Sigmoid colon (tissue), 7 donors: Measurements from ENCODE around the gene NTRK3. TPM values are rescaled to one million over a fixed set of nuclear protein-coding genes. Genes with fewer than 3 reads are reported as not detected.
"Not testable (repeated sequence)": the region's sequence is repeated elsewhere in the genome, so short reads cannot be mapped to it uniquely, and the experiment has no call there.

Experiments used
- DNase-seq: peaks from one replicate; pipeline ENCODE4 v3.0.0-alpha.2; 2019
- H3K27ac ChIP-seq, 4 donors: fragments of 200-600 bp; sonication (generic); one replicate each; pipeline ENCODE4 v1.5.1; 2016 to 2019; ENCODE audit warnings: mild to moderate bottlenecking in 1 of 4
- H3K27me3 ChIP-seq, 3 donors: fragments of 200-600 bp; sonication (generic); one replicate each; pipeline ENCODE4 v1.5.1; 2019; ENCODE audit warnings: mild to moderate bottlenecking in 1 of 3
- H3K36me3 ChIP-seq, 4 donors: fragments of 200-600 bp; sonication (generic); one replicate each; pipeline ENCODE4 v1.5.1; 2016 to 2019
- H3K4me1 ChIP-seq, 4 donors: fragments of 200-600 bp; sonication (generic); one replicate each; pipeline ENCODE4 v1.5.1; 2017 to 2019
- H3K4me3 ChIP-seq, 4 donors: fragments of 200-600 bp; sonication (generic); one replicate each; pipeline ENCODE4 v1.5.1; 2017 to 2019; ENCODE audit warnings: mild to moderate bottlenecking in 2 of 4, moderate library complexity in 1 of 4
- H3K9me3 ChIP-seq, 4 donors: fragments of 200-600 bp in 3 of 4; sonication (generic) in 3 of 4; one replicate each; pipeline versions ENCODE4 v1.5.1 to v1.6.1; 2013 to 2019
- EP300 ChIP-seq, 4 donors: sonication (generic); formaldehyde crosslinking; IDR thresholded peaks; one replicate each; pipeline ENCODE4 v1.6.1; 2017; ENCODE audit warnings: antibody characterized with exemption in 4 of 4
- POLR2A ChIP-seq, 2 donors: fragments of 450-650 bp; IDR thresholded peaks; one replicate each; pipeline ENCODE4 v1.6.1; 2016; ENCODE audit warnings: antibody characterized with exemption in 2 of 2, mild to moderate bottlenecking in 2 of 2, moderate library complexity in 2 of 2
- POLR2AphosphoS5 ChIP-seq, 4 donors: sonication (generic); formaldehyde crosslinking; IDR thresholded peaks; one replicate each; pipeline ENCODE4 v1.6.1; 2017; ENCODE audit warnings: antibody characterized with exemption in 4 of 4
- WGBS, 2 donors: extraction: QIAGEN DNeasy Blood & Tissue Kit; methylation state at CpG; one replicate each; pipeline ENCODE4 v1.1.7; 2013; 5-methylcytosine and 5-hydroxymethylcytosine counted together
- intact Hi-C: fragments of 100-400 bp; cut with DNase I; formaldehyde crosslinking; loops from one replicate; pipeline ENCODE4 v1.15.1; 2023
- polyA plus RNA-seq, 3 donors: library from polyadenylated mRNA; stranded (reverse); fragments of 200-250 nt; gene quantifications; one replicate each; pipeline ENCODE4 v1.2.3, GENCODE V29; 2013
- total RNA-seq, 4 donors: library from RNA; depleted of rRNA; stranded (reverse); fragments of >200 nt; gene quantifications; one replicate each; pipeline ENCODE4 v1.1.0, GENCODE V29; 2016
- TF ChIP-seq, protein P1 (sequence below), 4 experiments: fragments of 450-650 bp in 3 of 4; fragments of 200-600 bp in 1 of 4; IDR thresholded peaks; one replicate each; pipeline ENCODE4 v1.5.1; 2016 to 2019; ENCODE audit warnings: antibody characterized with exemption in 4 of 4, mild to moderate bottlenecking in 3 of 4, moderate library complexity in 2 of 4
- donor health status: healthy with polysubstance abuse.
- donor health status: Bipolar disorder and iron deficiency.
- donor health status: healthy.

Gene NTRK3
- total and polyA plus RNA-seq, 7 donors: 1.1 to 13.0 (median 3.6) TPM; not detected in 2

DNA sequence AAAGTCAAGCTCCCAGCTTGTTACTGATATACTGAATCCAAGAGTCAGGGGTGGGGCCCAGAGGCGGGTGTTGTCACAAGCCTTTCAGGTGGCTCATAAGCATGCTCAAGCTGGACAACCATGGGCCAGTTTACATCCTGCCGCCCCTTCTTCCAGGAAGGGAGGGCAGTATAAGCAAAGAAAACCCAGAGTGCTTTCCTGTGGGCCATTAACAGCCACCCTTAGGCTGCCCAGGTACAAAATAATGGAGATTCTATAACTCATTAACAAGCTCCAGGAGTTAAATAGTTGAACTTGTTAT, 183.2 kb downstream of the NTRK3 start:
- H3K36me3 ChIP-seq: no peaks in the 10 kb centered on the region
- intact Hi-C loops: no loop called here
- no peak for TF ChIP-seq EP300 (IDR thresholded peaks at IDR 0.05)
- no peak for TF ChIP-seq POLR2A (IDR thresholded peaks at IDR 0.05)
- TF ChIP-seq POLR2AphosphoS5 (IDR thresholded peaks at IDR 0.05): no peak
- TF ChIP-seq, protein P1, sequence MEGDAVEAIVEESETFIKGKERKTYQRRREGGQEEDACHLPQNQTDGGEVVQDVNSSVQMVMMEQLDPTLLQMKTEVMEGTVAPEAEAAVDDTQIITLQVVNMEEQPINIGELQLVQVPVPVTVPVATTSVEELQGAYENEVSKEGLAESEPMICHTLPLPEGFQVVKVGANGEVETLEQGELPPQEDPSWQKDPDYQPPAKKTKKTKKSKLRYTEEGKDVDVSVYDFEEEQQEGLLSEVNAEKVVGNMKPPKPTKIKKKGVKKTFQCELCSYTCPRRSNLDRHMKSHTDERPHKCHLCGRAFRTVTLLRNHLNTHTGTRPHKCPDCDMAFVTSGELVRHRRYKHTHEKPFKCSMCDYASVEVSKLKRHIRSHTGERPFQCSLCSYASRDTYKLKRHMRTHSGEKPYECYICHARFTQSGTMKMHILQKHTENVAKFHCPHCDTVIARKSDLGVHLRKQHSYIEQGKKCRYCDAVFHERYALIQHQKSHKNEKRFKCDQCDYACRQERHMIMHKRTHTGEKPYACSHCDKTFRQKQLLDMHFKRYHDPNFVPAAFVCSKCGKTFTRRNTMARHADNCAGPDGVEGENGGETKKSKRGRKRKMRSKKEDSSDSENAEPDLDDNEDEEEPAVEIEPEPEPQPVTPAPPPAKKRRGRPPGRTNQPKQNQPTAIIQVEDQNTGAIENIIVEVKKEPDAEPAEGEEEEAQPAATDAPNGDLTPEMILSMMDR (IDR thresholded peaks at IDR 0.05): no peak
- H3K27me3 ChIP-seq: no peaks in the 10 kb centered on the region
- no peak overlapping the region for H3K4me3 ChIP-seq
- H3K27ac ChIP-seq: no peak overlapping the region
- no peak for DNase-seq
- 20 to 48% methylated on average over 2 of the region's 2 CpGs for WGBS, 2 donors
- H3K4me1 ChIP-seq: peaks cover 0 to 13% (median 3%) of the 10 kb centered on the region in 4 donors
- no peaks in the 10 kb centered on the region for H3K9me3 ChIP-seq

DNA sequence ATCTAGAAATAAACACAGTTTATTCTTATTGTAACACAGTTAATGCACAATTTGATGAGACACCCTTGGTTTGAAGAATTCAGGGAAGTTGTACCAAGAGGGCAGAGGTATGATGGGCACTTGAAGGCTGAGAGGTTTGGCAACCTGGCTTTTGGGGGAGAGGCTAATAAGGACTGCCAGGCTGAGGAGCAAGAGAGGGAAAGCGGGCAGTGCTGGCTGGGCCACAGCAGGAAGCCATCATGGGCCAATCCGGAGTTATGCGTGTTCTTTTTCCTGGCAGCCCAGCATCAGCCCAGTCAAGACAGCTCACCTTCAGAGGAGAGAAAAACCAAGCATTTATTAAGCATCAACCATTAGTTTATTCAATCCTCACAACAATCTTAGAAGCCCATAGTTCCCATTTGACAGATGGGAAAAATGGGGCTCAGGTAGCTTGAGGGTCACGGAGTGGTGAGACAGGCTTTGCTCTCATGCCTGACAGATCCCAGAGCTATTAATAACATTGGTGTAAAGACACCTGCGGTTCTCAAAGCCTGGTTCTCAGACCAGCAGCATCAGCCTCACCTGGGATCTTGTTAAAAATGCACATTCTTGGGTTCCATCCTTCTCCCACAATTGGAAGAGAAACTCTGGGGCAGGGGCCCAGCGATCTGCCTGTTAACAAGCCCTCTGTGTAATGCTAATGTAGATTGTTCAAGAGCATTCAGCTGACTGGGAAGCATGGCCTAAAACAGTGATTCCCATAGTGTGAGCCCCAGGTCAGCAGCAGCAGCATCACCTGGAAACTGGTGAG, 183.7 kb downstream of the NTRK3 start:
- TF ChIP-seq POLR2A (IDR thresholded peaks at IDR 0.05): no peak
- no peak for TF ChIP-seq POLR2AphosphoS5 (IDR thresholded peaks at IDR 0.05)
- TF ChIP-seq, protein P1 (IDR thresholded peaks at IDR 0.05): no peak
- TF ChIP-seq EP300 (IDR thresholded peaks at IDR 0.05): no peak
- H3K4me1 ChIP-seq: peaks cover 0 to 13% (median 3%) of the 10 kb centered on the region in 4 donors
- intact Hi-C loops: no loop called here
- H3K36me3 ChIP-seq: no peaks in the 10 kb centered on the region
- DNase-seq: no peak
- WGBS, 2 donors: 69 to 72% methylated on average over 6 of the region's 6 CpGs
- no peak overlapping the region for H3K27ac ChIP-seq
- no peaks in the 10 kb centered on the region for H3K27me3 ChIP-seq
- H3K4me3 ChIP-seq: no peak overlapping the region
- H3K9me3 ChIP-seq: no peaks in the 10 kb centered on the region

DNA sequence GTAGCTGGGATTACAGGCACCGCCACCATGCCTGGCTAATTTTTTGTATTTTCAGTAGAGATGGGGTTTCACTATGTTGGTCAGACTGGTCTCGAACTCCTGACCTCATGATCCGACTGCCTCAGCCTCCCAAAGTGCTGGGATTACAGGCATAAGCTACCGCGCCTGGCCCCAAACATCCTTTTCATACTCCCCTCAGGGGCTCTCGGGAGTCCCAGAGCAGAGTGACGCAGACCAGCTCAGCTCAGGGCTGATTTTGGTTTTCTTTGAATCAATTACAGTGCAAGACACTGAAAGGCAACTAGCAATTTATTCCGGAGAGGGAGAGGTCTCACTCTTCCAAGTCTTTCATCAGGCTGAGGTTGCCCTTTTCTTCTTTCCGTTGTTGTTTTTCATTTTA, 184.4 kb downstream of the NTRK3 start:
- DNase-seq, H3K27ac ChIP-seq, H3K4me3 ChIP-seq, H3K9me3 ChIP-seq, H3K36me3 ChIP-seq, H3K27me3 ChIP-seq, intact Hi-C loops: not testable (repeated sequence)
- WGBS, 2 donors: 84 to 86% methylated on average over 9 of the region's 9 CpGs
- H3K4me1 ChIP-seq: peaks cover 0 to 13% (median 3%) of the 10 kb centered on the region in 4 donors

DNA sequence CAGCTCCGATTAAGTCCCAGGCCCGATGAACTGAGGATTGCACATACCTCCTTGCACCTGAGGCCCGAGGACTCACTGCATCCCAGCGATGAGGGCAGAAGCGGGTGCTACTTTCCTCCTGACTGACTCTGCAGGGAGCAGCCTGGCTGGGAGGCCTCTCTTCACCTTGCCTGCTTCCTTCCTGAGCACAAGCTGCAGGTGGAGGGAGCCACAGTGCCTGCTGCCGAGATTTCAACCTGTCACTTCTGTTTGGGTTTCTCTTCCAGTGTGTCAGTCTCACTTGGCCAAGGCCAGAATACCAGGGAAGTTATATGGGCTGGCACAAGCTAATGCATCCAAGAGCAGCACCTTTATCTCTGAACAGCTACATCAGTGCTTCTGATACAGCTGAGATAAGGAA, 185.4 kb downstream of the NTRK3 start:
- intact Hi-C loops: no loop called here
- TF ChIP-seq, protein P1 (IDR thresholded peaks at IDR 0.05): no peak
- TF ChIP-seq EP300 (IDR thresholded peaks at IDR 0.05) (no peak), POLR2A (IDR thresholded peaks at IDR 0.05) (no peak), POLR2AphosphoS5 (IDR thresholded peaks at IDR 0.05) (no peak)
- no peak overlapping the region for H3K4me3 ChIP-seq
- no peak overlapping the region for H3K27ac ChIP-seq
- 69 to 76% methylated on average over 6 of the region's 6 CpGs for WGBS, 2 donors
- peaks cover 0 to 13% (median 3%) of the 10 kb centered on the region in 4 donors for H3K4me1 ChIP-seq
- no peaks in the 10 kb centered on the region for H3K27me3 ChIP-seq
- no peaks in the 10 kb centered on the region for H3K9me3 ChIP-seq
- no peaks in the 10 kb centered on the region for H3K36me3 ChIP-seq
- no peak for DNase-seq

DNA sequence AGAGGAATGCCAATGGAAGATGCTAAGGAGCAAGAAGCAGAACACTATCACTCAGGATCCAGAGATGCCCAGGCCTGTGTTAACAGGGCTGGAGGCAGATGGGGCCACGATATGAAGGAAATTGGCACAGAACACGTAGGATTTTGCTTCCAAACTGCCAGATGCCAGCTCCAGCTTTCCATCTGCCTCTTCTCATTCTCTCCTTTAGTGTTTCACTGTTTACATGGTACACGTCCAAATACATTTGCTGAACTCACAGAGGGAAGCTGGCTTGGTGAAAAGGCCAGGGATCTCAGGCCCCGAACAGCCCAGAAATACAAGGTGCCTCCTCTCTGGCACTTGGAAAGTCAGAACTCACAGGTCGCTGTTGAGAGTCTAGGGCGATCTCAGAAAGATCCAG, 187.0 kb downstream of the NTRK3 start:
- Histone ChIP-seq H3K27me3 (no peaks in the 10 kb centered on the region), H3K4me3 (no peak overlapping the region), H3K36me3 (no peaks in the 10 kb centered on the region), H3K27ac (no peak overlapping the region), H3K4me1 (peaks cover 0 to 13% (median 3%) of the 10 kb centered on the region in 4 donors), H3K9me3 (no peaks in the 10 kb centered on the region)
- intact Hi-C loops: no loop called here
- DNase-seq: no peak
- 62 to 64% methylated on average over 6 of the region's 6 CpGs for WGBS, 2 donors
- TF ChIP-seq, protein P1 (IDR thresholded peaks at IDR 0.05): no peak
- TF ChIP-seq POLR2A (IDR thresholded peaks at IDR 0.05) (no peak), EP300 (IDR thresholded peaks at IDR 0.05) (no peak), POLR2AphosphoS5 (IDR thresholded peaks at IDR 0.05) (peak in 1 of 4 donors; percentile 23)
